IMR-90 (cell line): Measurements from ENCODE around the gene RNASE2. TPM values are rescaled to one million over a fixed set of nuclear protein-coding genes. Genes with fewer than 3 reads are reported as not detected.

Experiments
- ATAC-seq: fragments of 200-7000 bp; cut with Tn5 transposase; 2 replicates; pipeline ENCODE4 v1.9.1; 2020; ENCODE audit warnings: low read depth, mild to moderate bottlenecking, moderate library complexity
- BruUV-seq: library from RNA; stranded (reverse); fragments of 400-500 nt; replicated peaks from 2 replicates; lab custom pipeline; 2021; lab: Mats Ljungman, UMichigan
- CTCF ChIA-PET: fragments of 300-600 bp; formaldehyde crosslinking; extraction: SDS; loops from one replicate; lab custom pipeline; 2021; ENCODE audit warnings: antibody characterized with exemption; lab: Yijun Ruan, JAX
- POLR2A ChIA-PET: fragments of 300-600 bp; sonication (Branson Sonifier 250); formaldehyde crosslinking; loops from one replicate; lab custom pipeline; 2022; ENCODE audit warnings: antibody characterized with exemption; ENCODE audit not compliant: unreplicated experiment; lab: Charles Lee
- DNase-seq: peaks from one replicate; pipeline ENCODE4 v3.0.0; 2013
- H2AFZ ChIP-seq: replicated peaks from 2 replicates; pipeline ENCODE3; 2013; ENCODE audit warnings: low read length, mild to moderate bottlenecking; ENCODE audit not compliant: poor library complexity
- H2AK5ac ChIP-seq: 2 replicates; pipeline ENCODE4 v1.6.1; 2013; ENCODE audit warnings: low read depth, low read length, inconsistent platforms
- H2AK9ac ChIP-seq: replicated peaks from 2 replicates; pipeline ENCODE3; 2013; ENCODE audit warnings: mild to moderate bottlenecking, low read depth, low read length, moderate library complexity; ENCODE audit not compliant: poor library complexity
- H2BK120ac ChIP-seq: 2 replicates; pipeline ENCODE4 v1.6.1; 2013; ENCODE audit warnings: low read depth, low read length, inconsistent platforms
- H2BK15ac ChIP-seq: 3 replicates; pipeline ENCODE4 v1.6.1; 2013; ENCODE audit warnings: low read depth, low read length, inconsistent platforms
- H2BK20ac ChIP-seq: 2 replicates; pipeline ENCODE4 v1.6.1; 2013; ENCODE audit warnings: low read depth, mild to moderate bottlenecking, inconsistent platforms, low read length, moderate library complexity
- H2BK5ac ChIP-seq: 2 replicates; pipeline ENCODE4 v1.6.1; 2013; ENCODE audit warnings: mild to moderate bottlenecking, low read depth, low read length, inconsistent platforms; ENCODE audit not compliant: poor library complexity, severe bottlenecking
- H3K14ac ChIP-seq: replicated peaks from 2 replicates; pipeline ENCODE4 v1.6.1; 2013; ENCODE audit warnings: low read depth, low read length, inconsistent platforms
- H3K18ac ChIP-seq: 2 replicates; pipeline ENCODE4 v1.6.1; 2013; ENCODE audit warnings: low read depth, low read length, control low read depth
- H3K23ac ChIP-seq: 2 replicates; pipeline ENCODE4 v1.6.1; 2013; ENCODE audit warnings: low read depth, low read length, inconsistent platforms
- H3K27ac ChIP-seq: 2 replicates; pipeline ENCODE4 v1.5.1; 2013; ENCODE audit warnings: mild to moderate bottlenecking, control low read depth, low read length; ENCODE audit not compliant: insufficient read depth
- H3K27me3 ChIP-seq: 2 replicates; pipeline ENCODE4 v1.6.1; 2013; ENCODE audit warnings: low read length; ENCODE audit not compliant: control insufficient read depth, insufficient read depth
- H3K36me3 ChIP-seq: 2 replicates; pipeline ENCODE4 v1.6.1; 2013; ENCODE audit warnings: low read length, mixed read lengths; ENCODE audit not compliant: control insufficient read depth, insufficient read depth
- H3K4ac ChIP-seq: 2 replicates; pipeline ENCODE4 v1.6.1; 2013; ENCODE audit warnings: low read depth, low read length, inconsistent platforms
- H3K4me1 ChIP-seq: 2 replicates; pipeline ENCODE4 v1.6.1; 2013; ENCODE audit warnings: low read length, mixed read lengths; ENCODE audit not compliant: control insufficient read depth, insufficient read depth
- H3K4me2 ChIP-seq: 2 replicates; pipeline ENCODE4 v1.6.1; 2013; ENCODE audit warnings: low read depth, mild to moderate bottlenecking, control low read depth, low read length, moderate library complexity
- H3K4me3 ChIP-seq: 2 replicates; pipeline ENCODE4 v1.5.1; 2013; ENCODE audit warnings: low read depth, mild to moderate bottlenecking, control low read depth, low read length, moderate library complexity; ENCODE audit not compliant: insufficient read depth
- H3K56ac ChIP-seq: 2 replicates; pipeline ENCODE4 v1.6.1; 2013; ENCODE audit warnings: low read length, inconsistent platforms; ENCODE audit not compliant: insufficient read depth; ENCODE audit errors: extremely low read depth
- H3K79me1 ChIP-seq, 2 experiments: 2 replicates each; pipeline ENCODE4 v1.6.1; 2013; ENCODE audit warnings: low read length in 2 of 2, inconsistent platforms in 1 of 2, low read depth in 1 of 2
- H3K9ac ChIP-seq: 2 replicates; pipeline ENCODE4 v1.6.1; 2013; ENCODE audit warnings: low read depth, low read length, control low read depth
- H3K9me1 ChIP-seq: 2 replicates; pipeline ENCODE4 v1.6.1; 2013; ENCODE audit warnings: low read length, inconsistent platforms; ENCODE audit not compliant: insufficient read depth
- H3K9me3 ChIP-seq: 2 replicates; pipeline ENCODE4 v1.6.1; 2013; ENCODE audit warnings: low read length; ENCODE audit not compliant: control insufficient read depth, insufficient read depth
- H4K20me1 ChIP-seq: 2 replicates; pipeline ENCODE4 v1.6.1; 2013; ENCODE audit warnings: low read length, inconsistent platforms; ENCODE audit not compliant: insufficient read depth
- H4K5ac ChIP-seq: 2 replicates; pipeline ENCODE4 v1.6.1; 2013; ENCODE audit warnings: mild to moderate bottlenecking, low read depth, low read length, control low read depth
- H4K8ac ChIP-seq, 2 experiments: 2 replicates each; pipeline ENCODE4 v1.6.1; 2013; ENCODE audit warnings: low read depth in 2 of 2, low read length in 2 of 2, control low read depth in 1 of 2, inconsistent platforms in 1 of 2
- H4K91ac ChIP-seq: 2 replicates; pipeline ENCODE4 v1.6.1; 2013; ENCODE audit warnings: low read depth, low read length, inconsistent platforms; ENCODE audit not compliant: insufficient read depth
- BHLHE40 ChIP-seq: fragments of 150-350 bp; IDR thresholded peaks from 2 replicates; pipeline ENCODE4 v1.6.1; 2016; ENCODE audit warnings: mild to moderate bottlenecking, low read depth, low read length
- CEBPB ChIP-seq: IDR thresholded peaks from 2 replicates; pipeline ENCODE4 v1.6.1; 2012; ENCODE audit warnings: low read depth, low read length, improper control_type of control experiment
- CHD1 ChIP-seq: IDR thresholded peaks from 2 replicates; pipeline ENCODE4 v1.6.1; 2012; ENCODE audit warnings: low read depth, low read length, improper control_type of control experiment
- CTCF ChIP-seq: conservative IDR thresholded peaks from 2 replicates; pipeline ENCODE4 v1.5.1; 2012; ENCODE audit warnings: mild to moderate bottlenecking, low read depth, low read length, improper control_type of control experiment
- ELK1 ChIP-seq: fragments of 150-350 bp; IDR thresholded peaks from 2 replicates; pipeline ENCODE4 v1.6.1; 2016; ENCODE audit warnings: low read depth, mild to moderate bottlenecking, low read length, moderate library complexity, borderline replicate concordance
- FOS ChIP-seq: fragments of 150-350 bp; IDR thresholded peaks from 2 replicates; pipeline ENCODE4 v1.6.1; 2016; ENCODE audit warnings: low read depth, low read length
- MAFK ChIP-seq: IDR thresholded peaks from 2 replicates; pipeline ENCODE4 v1.6.1; 2012; ENCODE audit warnings: low read depth, low read length, improper control_type of control experiment
- MAZ ChIP-seq: IDR thresholded peaks from 2 replicates; pipeline ENCODE4 v1.6.1; 2012; ENCODE audit warnings: low read depth, mild to moderate bottlenecking, low read length, improper control_type of control experiment, moderate library complexity, borderline replicate concordance
- MXI1 ChIP-seq: IDR thresholded peaks from 2 replicates; pipeline ENCODE4 v1.6.1; 2012; ENCODE audit warnings: low read depth, mild to moderate bottlenecking, low read length, moderate library complexity, borderline replicate concordance
- NFE2L2 ChIP-seq: fragments of 150-350 bp; IDR thresholded peaks from 2 replicates; pipeline ENCODE4 v1.6.1; 2016; ENCODE audit warnings: low read depth, mild to moderate bottlenecking, low read length
- POLR2A ChIP-seq: IDR thresholded peaks from 2 replicates; pipeline ENCODE4 v1.6.1; 2012; ENCODE audit warnings: mild to moderate bottlenecking, low read depth, low read length
- RAD21 ChIP-seq: IDR thresholded peaks from 2 replicates; pipeline ENCODE4 v1.6.1; 2012; ENCODE audit warnings: low read length, improper control_type of control experiment
- RCOR1 ChIP-seq: IDR thresholded peaks from 2 replicates; pipeline ENCODE4 v1.6.1; 2012; ENCODE audit warnings: mild to moderate bottlenecking, low read length, improper control_type of control experiment; ENCODE audit not compliant: insufficient replicate concordance
- RFX5 ChIP-seq: IDR thresholded peaks from 2 replicates; pipeline ENCODE4 v1.8.0; 2012; ENCODE audit warnings: low read depth, mild to moderate bottlenecking, low read length, moderate library complexity
- SMC3 ChIP-seq: fragments of 150-350 bp; IDR thresholded peaks from 2 replicates; pipeline ENCODE4 v1.6.1; 2016; ENCODE audit warnings: low read depth, mild to moderate bottlenecking, antibody characterized with exemption, low read length, moderate library complexity
- USF2 ChIP-seq: fragments of 150-350 bp; IDR thresholded peaks from 2 replicates; pipeline ENCODE4 v1.6.1; 2017; ENCODE audit warnings: mild to moderate bottlenecking, antibody characterized with exemption, low read length, low read depth
- whole genome bisulfite sequencing, 2 experiments: methylation state at CpG; one replicate each; pipeline versions ENCODE4 v1.1.5 to v1.1.7; 2013; ENCODE audit warnings: missing lambda C conversion rate in 2 of 2; ENCODE audit not compliant: insufficient read length in 1 of 2; ENCODE audit errors: extremely low coverage in 2 of 2; 5-methylcytosine and 5-hydroxymethylcytosine counted together
- dilution Hi-C: fragments of 300-500 bp; cut with HindIII; formaldehyde crosslinking; loops from one replicate; pipeline ENCODE4 v1.14.3; 2018; ENCODE audit warnings: low sequenced_read_pairs; ENCODE audit not compliant: unreplicated experiment
- in situ Hi-C: fragments of 300-500 bp; cut with MboI; formaldehyde crosslinking; loops from 3 replicates; pipeline ENCODE4 v1.14.3; 2019; ENCODE audit warnings: low sequenced_read_pairs, inconsistent platforms, mixed read lengths
- intact Hi-C: fragments of 100-400 bp; cut with micrococcal nuclease; formaldehyde crosslinking; loops from 2 replicates; pipeline ENCODE4 v1.10.0; 2022
- polyA plus RNA-seq, 3 experiments: library from polyadenylated mRNA; depleted of rRNA; stranded (reverse); fragments of >200 nt; gene quantifications; 2 replicates each; pipeline ENCODE4 v1.2.3, GENCODE V29; 2012; ENCODE audit warnings: low replicate concordance in 1 of 3
- total RNA-seq: library from RNA; depleted of rRNA; stranded (reverse); fragments of >200 nt; gene quantifications from 2 replicates; pipeline ENCODE4 v1.2.3, GENCODE V29; 2012

The RNASE2 gene
- total and polyA plus RNA-seq, 2 of the 4 experiments (the other 2 are of a cell fraction) = not detected

- no peak overlapping the region for H3K4me3 ChIP-seq
- H3K9me3 ChIP-seq = no peaks in the 10 kb centered on the region
- no peak overlapping the region for H3K9ac ChIP-seq
- H3K18ac ChIP-seq = no peak overlapping the region
- no peak overlapping the region for H3K4me2 ChIP-seq
- H3K36me3 ChIP-seq = peaks cover 22% of the 10 kb centered on the region
- H4K20me1 ChIP-seq = no peaks in the 10 kb centered on the region
- WGBS, 2 experiments = 60% methylated on average over 1 of the region's 3 CpGs; no CpG with 5 or more reads in 1 of the 2 experiments
- no peak overlapping the region for H2AK5ac ChIP-seq
- H2BK20ac ChIP-seq = no peak overlapping the region
- H3K4ac ChIP-seq = no peak overlapping the region
- intact Hi-C loops = no loop called here
- no peak for DNase-seq
- H2BK15ac ChIP-seq = no peak overlapping the region
- no peak for ATAC-seq
- H2BK5ac ChIP-seq = no peak overlapping the region
- H3K23ac ChIP-seq = no peak overlapping the region
- in situ Hi-C loops = loop anchor here (25.0 kb wide), 1 partner anchor 661 kb away; the partner anchor contains the start of genes CCNB1IP1 and PARP2
- H4K91ac ChIP-seq = no peak overlapping the region
- H3K27me3 ChIP-seq = peaks cover 2% of the 10 kb centered on the region
- no peak overlapping the region for H3K56ac ChIP-seq
- TF ChIP-seq POLR2A (no peak), MAZ (no peak), MXI1 (no peak), NFE2L2 (no peak), RFX5 (no peak), CTCF (no peak), FOS (no peak), USF2 (no peak), BHLHE40 (no peak), CEBPB (no peak), RAD21 (no peak), MAFK (no peak), CHD1 (no peak), RCOR1 (no peak), SMC3 (no peak), ELK1 (no peak)
- H2AK9ac ChIP-seq = no peak overlapping the region
- no peaks in the 10 kb centered on the region for H3K79me1 ChIP-seq
- no peak overlapping the region for H4K5ac ChIP-seq
- no TSS peak for BruUV-seq
- H2AFZ ChIP-seq = no peak overlapping the region
- H3K9me1 ChIP-seq = no peaks in the 10 kb centered on the region
- dilution Hi-C loops = no loop called here
- ChIA-PET POLR2A (no interaction called here), CTCF (interaction anchor here (0.6 kb wide), 1 partner anchor 64 kb away, joined by 6 read pairs; no protein-coding TSS in a partner anchor)
- no peak overlapping the region for H3K14ac ChIP-seq
- no peak overlapping the region for H2BK120ac ChIP-seq
- H3K4me1 ChIP-seq = peaks cover 3% of the 10 kb centered on the region
- H3K27ac ChIP-seq = no peak overlapping the region
- H4K8ac ChIP-seq = no peak overlapping the region
Observed at GRCh38 chr14:20998139-20998538, 42.9 kb downstream of the RNASE2 start.
